MM.1S (cell line): ENCODE measurements around the gene COL6A1.

Source experiments
- DNase-seq: peaks from one replicate; pipeline ENCODE4 v3.0.0-alpha.2; 2015
- H2AFZ ChIP-seq: fragments of 300-600 bp; sonication (generic); 2 replicates; pipeline ENCODE4 v1.6.0; 2016; ENCODE audit warnings: antibody characterized with exemption, low read length
- H3F3A ChIP-seq: fragments of 300-600 bp; sonication (generic); 2 replicates; pipeline ENCODE4 v1.6.1; 2016; ENCODE audit warnings: mild to moderate bottlenecking, antibody characterized with exemption, low read length, moderate library complexity, mixed read lengths; ENCODE audit not compliant: insufficient read depth
- H3K27ac ChIP-seq: fragments of 300-600 bp; sonication (generic); 2 replicates; pipeline ENCODE4 v1.5.1; 2016; ENCODE audit warnings: mild to moderate bottlenecking, low read length
- H3K27me3 ChIP-seq: fragments of 300-600 bp; sonication (generic); replicated peaks from 2 replicates; pipeline ENCODE4 v1.6.0; 2016; ENCODE audit warnings: low read length; ENCODE audit not compliant: insufficient read depth
- H3K36me3 ChIP-seq: fragments of 300-600 bp; sonication (generic); replicated peaks from 2 replicates; pipeline ENCODE4 v1.6.1; 2016; ENCODE audit warnings: mild to moderate bottlenecking, low read length, mixed read lengths; ENCODE audit not compliant: insufficient read depth
- H3K4me1 ChIP-seq: fragments of 300-600 bp; sonication (generic); 2 replicates; pipeline ENCODE4 v1.6.1; 2016; ENCODE audit warnings: low read length, mixed read lengths
- H3K4me2 ChIP-seq: fragments of 300-600 bp; sonication (generic); 2 replicates; pipeline ENCODE4 v1.6.0; 2016; ENCODE audit warnings: low read depth, low read length
- H3K4me3 ChIP-seq: fragments of 300-600 bp; sonication (generic); 2 replicates; pipeline ENCODE4 v1.5.1; 2016; ENCODE audit warnings: low read length, mixed read lengths
- H3K79me2 ChIP-seq: fragments of 300-600 bp; sonication (generic); 2 replicates; pipeline ENCODE4 v1.6.1; 2016; ENCODE audit warnings: mixed run types, low read length, mixed read lengths
- H3K9ac ChIP-seq: fragments of 300-600 bp; sonication (generic); 2 replicates; pipeline ENCODE4 v1.6.1; 2016; ENCODE audit warnings: low read length, mixed read lengths
- H3K9me2 ChIP-seq: fragments of 300-600 bp; sonication (generic); replicated peaks from 2 replicates; pipeline ENCODE4 v1.6.1; 2016; ENCODE audit warnings: mild to moderate bottlenecking, low read length, mixed read lengths; ENCODE audit not compliant: insufficient read depth
- H3K9me3 ChIP-seq: fragments of 300-600 bp; sonication (generic); replicated peaks from 2 replicates; pipeline ENCODE4 v1.6.1; 2016; ENCODE audit warnings: mild to moderate bottlenecking, low read length, mixed read lengths; ENCODE audit not compliant: insufficient read depth
- H4K20me1 ChIP-seq: fragments of 300-600 bp; sonication (generic); 2 replicates; pipeline ENCODE4 v1.6.1; 2016; ENCODE audit warnings: mild to moderate bottlenecking, low read length, moderate library complexity, mixed read lengths; ENCODE audit not compliant: insufficient read depth
- CTCF ChIP-seq: fragments of 300-600 bp; sonication (generic); IDR thresholded peaks from 2 replicates; pipeline ENCODE4 v1.5.1; 2016; ENCODE audit warnings: antibody characterized with exemption, low read length, mixed read lengths
- EZH2 ChIP-seq: fragments of 300-600 bp; sonication (generic); optimal IDR thresholded peaks from 2 replicates; pipeline ENCODE3; 2017; ENCODE audit warnings: low read depth, mild to moderate bottlenecking, antibody characterized with exemption, low read length, mixed read lengths
- EZH2phosphoT487 ChIP-seq: fragments of 300-600 bp; sonication (generic); IDR thresholded peaks from 2 replicates; pipeline ENCODE4 v1.6.1; 2018; ENCODE audit warnings: antibody characterized with exemption, low read length

The COL6A1 gene

GRCh38 chr21:46028573-46029091, 47.1 kb downstream of the COL6A1 start:
- Histone ChIP-seq H3K9ac (no peak overlapping the region), H3K27me3 (peaks cover 93% of the 10 kb centered on the region), H3K27ac (no peak overlapping the region), H3F3A (no peaks in the 10 kb centered on the region), H3K79me2 (no peaks in the 10 kb centered on the region), H3K9me2 (no peaks in the 10 kb centered on the region), H2AFZ (no peak overlapping the region), H3K4me2 (no peak overlapping the region), H3K4me3 (no peak overlapping the region), H3K9me3 (no peaks in the 10 kb centered on the region), H3K36me3 (no peaks in the 10 kb centered on the region), H3K4me1 (no peaks in the 10 kb centered on the region), H4K20me1 (no peaks in the 10 kb centered on the region)
- TF ChIP-seq EZH2phosphoT487, result no peak
- TF ChIP-seq EZH2, result no peak
- no peak for TF ChIP-seq CTCF
- DNase-seq, result no peak

- Histone ChIP-seq H2AFZ (no peak overlapping the region), H3K36me3 (no peaks in the 10 kb centered on the region), H3K4me1 (no peaks in the 10 kb centered on the region), H3K9ac (no peak overlapping the region), H3F3A (no peaks in the 10 kb centered on the region), H3K9me3 (no peaks in the 10 kb centered on the region), H3K79me2 (no peaks in the 10 kb centered on the region), H4K20me1 (no peaks in the 10 kb centered on the region), H3K9me2 (no peaks in the 10 kb centered on the region), H3K4me3 (no peak overlapping the region), H3K27ac (no peak overlapping the region), H3K4me2 (no peak overlapping the region), H3K27me3 (peaks cover 90% of the 10 kb centered on the region)
- TF ChIP-seq EZH2, result no peak
- no peak for TF ChIP-seq EZH2phosphoT487
- DNase-seq, result no peak
Measured at GRCh38 chr21:46029186-46029924, 47.8 kb downstream of the COL6A1 start.

- Histone ChIP-seq H3K79me2 (no peaks in the 10 kb centered on the region), H3K4me3 (no peak overlapping the region), H3K27ac (no peak overlapping the region), H4K20me1 (no peaks in the 10 kb centered on the region), H3K9me2 (no peaks in the 10 kb centered on the region), H2AFZ (no peak overlapping the region), H3K4me2 (no peak overlapping the region), H3K36me3 (no peaks in the 10 kb centered on the region), H3K9me3 (no peaks in the 10 kb centered on the region), H3K27me3 (peaks cover 80% of the 10 kb centered on the region), H3K4me1 (no peaks in the 10 kb centered on the region), H3K9ac (no peak overlapping the region), H3F3A (no peaks in the 10 kb centered on the region)
- DNase-seq, result no peak
- TF ChIP-seq EZH2phosphoT487 (no peak), EZH2 (no peak), CTCF (no peak)
Measured at GRCh38 chr21:46031484-46031883, 49.9 kb downstream of the COL6A1 start.

GRCh38 chr21:46032100-46032499, 50.5 kb downstream of the COL6A1 start:
- Histone ChIP-seq H3K27me3 (peaks cover 80% of the 10 kb centered on the region), H3K79me2 (no peaks in the 10 kb centered on the region), H3K9me2 (no peaks in the 10 kb centered on the region), H3K9ac (no peak overlapping the region), H3K4me1 (no peaks in the 10 kb centered on the region), H3K36me3 (no peaks in the 10 kb centered on the region), H2AFZ (no peak overlapping the region), H4K20me1 (no peaks in the 10 kb centered on the region), H3K4me3 (no peak overlapping the region), H3K4me2 (no peak overlapping the region), H3K27ac (no peak overlapping the region), H3F3A (no peaks in the 10 kb centered on the region), H3K9me3 (no peaks in the 10 kb centered on the region)
- DNase-seq, result no peak
- TF ChIP-seq EZH2, result no peak
- TF ChIP-seq CTCF, result no peak
- no peak for TF ChIP-seq EZH2phosphoT487
